Calu3 (cell line): Measurements from ENCODE around the gene MYL6. TPM values are rescaled to one million over a fixed set of nuclear protein-coding genes. Genes with fewer than 3 reads are reported as not detected.

ENCODE experiments used
- Bru-seq: library from RNA; stranded (reverse); fragments of 400-500 nt; gene quantifications from one replicate; lab custom pipeline; 2021; lab: Mats Ljungman, UMichigan
- BruChase-seq, 2 experiments: library from RNA; stranded (reverse); fragments of 400-500 nt; gene quantifications; one replicate each; lab custom pipeline; 2021; lab: Mats Ljungman, UMichigan
- BruUV-seq: library from RNA; stranded (reverse); fragments of 400-500 nt; replicated peaks from 2 replicates; lab custom pipeline; 2021; lab: Mats Ljungman, UMichigan
- CTCF ChIA-PET: fragments of 300-600 bp; sonication (Branson Sonifier 250); formaldehyde crosslinking; loops from one replicate; lab custom pipeline; 2022; ENCODE audit warnings: antibody characterized with exemption; lab: Charles Lee
- DNase-seq: peaks from one replicate; pipeline ENCODE4 v3.0.0; 2022
- H3K27ac Mint-ChIP-seq: one replicate; pipeline ENCODE4 v1.8.0; 2022; ENCODE audit warnings: mixed read lengths; ENCODE audit not compliant: unreplicated experiment
- H3K27me3 Mint-ChIP-seq: one replicate; pipeline ENCODE4 v1.8.0; 2022; ENCODE audit warnings: mixed read lengths; ENCODE audit not compliant: unreplicated experiment
- H3K36me3 Mint-ChIP-seq: one replicate; pipeline ENCODE4 v1.8.0; 2022; ENCODE audit warnings: mild to moderate bottlenecking, moderate library complexity, mixed read lengths; ENCODE audit not compliant: insufficient read depth, unreplicated experiment
- H3K4me1 Mint-ChIP-seq: one replicate; pipeline ENCODE4 v1.8.0; 2022; ENCODE audit warnings: mild to moderate bottlenecking, low read depth, mixed read lengths; ENCODE audit not compliant: unreplicated experiment
- H3K4me3 Mint-ChIP-seq: one replicate; pipeline ENCODE4 v1.8.0; 2022; ENCODE audit warnings: mild to moderate bottlenecking, low read depth, moderate library complexity, mixed read lengths; ENCODE audit not compliant: unreplicated experiment
- H3K9me3 Mint-ChIP-seq: one replicate; pipeline ENCODE4 v1.8.0; 2022; ENCODE audit warnings: low read depth, mixed read lengths; ENCODE audit not compliant: unreplicated experiment
- CTCF ChIP-seq: fragments of 200-600 bp; IDR thresholded peaks from one replicate; pipeline ENCODE4 v1.8.0; 2022; ENCODE audit warnings: antibody characterized with exemption; ENCODE audit not compliant: unreplicated experiment
- intact Hi-C: fragments of 100-400 bp; cut with micrococcal nuclease; formaldehyde crosslinking; loops from one replicate; pipeline ENCODE4 v1.10.0; 2022; ENCODE audit not compliant: unreplicated experiment
- long read RNA-seq: library from polyadenylated mRNA; stranded (forward); transcript quantifications from one replicate; pipeline ENCODE4 v2.0.0, GENCODE V29; 2022
- total RNA-seq: library from RNA; stranded (reverse); gene quantifications from 2 replicates; pipeline ENCODE4 v1.2.3, GENCODE V29; 2022

Gene MYL6
- 1,037 and 1,130 TPM in 2 replicates for total RNA-seq
- Bru-seq, nascent RNA: percentile 97 among the genes with signal in this experiment
- percentile 99 among the genes with signal in this experiment for BruChase-seq, experiment 1, labeled RNA remaining after a 6-hour chase
- percentile 98 among the genes with signal in this experiment for BruChase-seq, experiment 2, labeled RNA remaining after a 2-hour chase
- long read RNA-seq, transcript MYL6-207 (6 exons, 655 nt): major isoform, 1,123 of 2,823 reads
- long read RNA-seq, transcript MYL6-211 (5 exons, 528 nt): minor isoform, 63 of 2,823 reads
- long read RNA-seq, transcript MYL6-219 (5 exons, 1,438 nt): minor isoform, 36 of 2,823 reads
- long read RNA-seq, transcript MYL6-218 (7 exons, 901 nt): minor isoform, 666 of 2,823 reads
- long read RNA-seq, partial matches to known transcripts: 793 of 2,823 reads
- long read RNA-seq, other reads (novel, unspliced or antisense): 121 of 2,823 reads

- Mint-ChIP-seq H3K4me1 (peaks cover 32% of the 10 kb centered on the region), H3K27me3 (no peaks in the 10 kb centered on the region), H3K9me3 (no peaks in the 10 kb centered on the region), H3K36me3 (peaks cover 79% of the 10 kb centered on the region), H3K27ac (peak within 1 kb of the TSS; percentile 100), H3K4me3 (peak within 1 kb of the TSS; percentile 98)
- no TSS peak for BruUV-seq
- TF ChIP-seq CTCF: no peak
- peak; percentile 96 for DNase-seq
- intact Hi-C loops: loop anchor here (2.0 to 5.0 kb wide), 2 partner anchors 31 to 41 kb away; partner anchors contain the start of genes RPL41 and ZC3H10
- CTCF ChIA-PET: interaction anchor here (0.6 to 1.6 kb wide), 9 partner anchors 10 to 210 kb away, joined by 3 to 11 read pairs (median 3); partner anchors contain the start of genes ESYT1, SMARCC2 and ZC3H10
Observed at GRCh38 chr12:56158029-56158925, at the start of gene MYL6. Gene MYL6, plus strand, starts transcription at chr12:56158359. Its CDS starts 43 bp downstream, at chr12:56158402.

- H3K27me3 Mint-ChIP-seq: no peaks in the 10 kb centered on the region
- no peak overlapping the region for H3K4me3 Mint-ChIP-seq
- intact Hi-C loops: no loop called here
- no TSS peak for BruUV-seq
- no peak for DNase-seq
- H3K4me1 Mint-ChIP-seq: peaks cover 19% of the 10 kb centered on the region
- peaks cover 92% of the 10 kb centered on the region for H3K36me3 Mint-ChIP-seq
- CTCF ChIA-PET: no interaction called here
- TF ChIP-seq CTCF: no peak
- no peaks in the 10 kb centered on the region for H3K9me3 Mint-ChIP-seq
- no peak overlapping the region for H3K27ac Mint-ChIP-seq
Observed at GRCh38 chr12:56110571-56110970, 47.6 kb upstream of the MYL6 start.

- Mint-ChIP-seq H3K36me3 (peaks cover 92% of the 10 kb centered on the region), H3K4me1 (peaks cover 5% of the 10 kb centered on the region), H3K4me3 (no peak overlapping the region), H3K27ac (peak overlapping the region; percentile 26), H3K27me3 (no peaks in the 10 kb centered on the region), H3K9me3 (no peaks in the 10 kb centered on the region)
- no peak for TF ChIP-seq CTCF
- intact Hi-C loops: no loop called here
- no TSS peak for BruUV-seq
- DNase-seq: no peak
- CTCF ChIA-PET: no interaction called here
Observed at GRCh38 chr12:56114084-56114483, 44.1 kb upstream of the MYL6 start.

GRCh38 chr12:56115329-56115728 is 42.8 kb upstream of the MYL6 start:
- TF ChIP-seq CTCF: no peak
- Mint-ChIP-seq H3K27me3 (no peaks in the 10 kb centered on the region), H3K4me1 (peaks cover 17% of the 10 kb centered on the region), H3K27ac (peak overlapping the region; percentile 100), H3K9me3 (no peaks in the 10 kb centered on the region), H3K36me3 (peaks cover 83% of the 10 kb centered on the region), H3K4me3 (peak overlapping the region; percentile 97)
- peak; percentile 45 for DNase-seq
- intact Hi-C loops: loop anchor here (5.0 kb wide), 2 partner anchors 42 to 68 kb away; partner anchors contain the start of gene MYL6
- CTCF ChIA-PET: interaction anchor here (0.6 to 1.5 kb wide), 3 partner anchors 10 to 73 kb away, joined by 3 to 9 read pairs (median 4); partner anchors contain the start of gene PA2G4
- no TSS peak for BruUV-seq
